CD14-positive monocyte (primary cell): ENCODE measurements around the gene HPCAL4. TPM values are rescaled to one million over a fixed set of nuclear protein-coding genes. Genes with fewer than 3 reads are reported as not detected.

Experiments used
- DNase-seq, 3 donors: peaks; one replicate each; pipeline ENCODE4 v3.0.0-alpha.2; 2011 to 2022
- H2AFZ ChIP-seq: 2 replicates; pipeline ENCODE4 v1.6.0; 2012; ENCODE audit warnings: mild to moderate bottlenecking, low read depth, low read length, inconsistent platforms; ENCODE audit not compliant: insufficient read depth, poor library complexity, severe bottlenecking
- H3K27ac ChIP-seq, 2 donors: 1 replicate in 1 of 2; 2 replicates in 1 of 2; pipeline ENCODE4 v1.5.1; 2012 to 2013; ENCODE audit warnings: low read length in 2 of 2, control low read depth in 1 of 2, inconsistent platforms in 1 of 2, low read depth in 1 of 2, mild to moderate bottlenecking in 1 of 2
- H3K27me3 ChIP-seq, 2 donors: one replicate each; pipeline versions ENCODE4 v1.6.0 to v1.6.1; 2011 to 2013; ENCODE audit warnings: low read length in 2 of 2; ENCODE audit not compliant: control insufficient read depth in 2 of 2, insufficient read depth in 2 of 2
- H3K36me3 ChIP-seq, 2 donors: replicated peaks in 1 of 2; 1 replicate in 1 of 2; 2 replicates in 1 of 2; pipeline versions ENCODE4 v1.5.1 to v1.6.1; 2012 to 2013; ENCODE audit warnings: low read length in 2 of 2, control low read depth in 1 of 2, inconsistent platforms in 1 of 2, mild to moderate bottlenecking in 1 of 2; ENCODE audit not compliant: insufficient read depth in 2 of 2, control insufficient read depth in 1 of 2
- H3K4me1 ChIP-seq, 2 donors: 1 replicate in 1 of 2; 2 replicates in 1 of 2; pipeline versions ENCODE4 v1.5.1 to v1.6.1; 2012 to 2013; ENCODE audit warnings: low read length in 2 of 2, control low read depth in 1 of 2, inconsistent platforms in 1 of 2, mild to moderate bottlenecking in 1 of 2, moderate library complexity in 1 of 2; ENCODE audit not compliant: insufficient read depth in 2 of 2, control insufficient read depth in 1 of 2
- H3K4me2 ChIP-seq: replicated peaks from 2 replicates; pipeline ENCODE3; 2012; ENCODE audit warnings: low read length, moderate library complexity, mild to moderate bottlenecking; ENCODE audit not compliant: poor library complexity, severe bottlenecking; ENCODE audit errors: extremely low read depth
- H3K4me3 ChIP-seq, 3 experiments: fragments of 200-600 bp in 1 of 3; sonication (generic) in 1 of 3; replicated peaks in 1 of 3; 1 replicate in 2 of 3; 2 replicates in 1 of 3; pipeline ENCODE4 v1.5.1; 2011 to 2013; ENCODE audit warnings: low read length in 3 of 3, mild to moderate bottlenecking in 3 of 3, control low read depth in 2 of 3, low read depth in 2 of 3, inconsistent platforms in 1 of 3, moderate library complexity in 1 of 3
- H3K79me2 ChIP-seq: 2 replicates; pipeline ENCODE4 v1.6.0; 2012; ENCODE audit warnings: mild to moderate bottlenecking, control low read depth, inconsistent platforms, low read length, moderate library complexity; ENCODE audit not compliant: insufficient read depth
- H3K9ac ChIP-seq: 2 replicates; pipeline ENCODE4 v1.6.0; 2017; ENCODE audit warnings: low read length, mild to moderate bottlenecking; ENCODE audit not compliant: insufficient read depth, poor library complexity, severe bottlenecking
- H3K9me3 ChIP-seq, 2 donors: replicated peaks in 1 of 2; 1 replicate in 1 of 2; 2 replicates in 1 of 2; pipeline versions ENCODE4 v1.5.1 to v1.6.1; 2012 to 2013; ENCODE audit warnings: low read length in 2 of 2, control low read depth in 1 of 2; ENCODE audit not compliant: control insufficient read depth in 1 of 2, insufficient read depth in 1 of 2
- H4K20me1 ChIP-seq: 2 replicates; pipeline ENCODE4 v1.6.0; 2012; ENCODE audit warnings: mild to moderate bottlenecking, low read length, control low read depth, moderate library complexity; ENCODE audit not compliant: insufficient read depth
- H3K27ac Mint-ChIP-seq, 7 donors: one replicate each; pipeline ENCODE4 v1.8.0; 2020; ENCODE audit warnings: mild to moderate bottlenecking in 7 of 7, mixed read lengths in 7 of 7, moderate library complexity in 6 of 7, inconsistent platforms in 2 of 7
- H3K27me3 Mint-ChIP-seq, 3 donors: one replicate each; pipeline ENCODE4 v1.8.0; 2021 to 2022; ENCODE audit warnings: low read depth in 3 of 3, mild to moderate bottlenecking in 3 of 3, mixed read lengths in 3 of 3, moderate library complexity in 3 of 3, inconsistent platforms in 1 of 3
- H3K36me3 Mint-ChIP-seq, 2 donors: one replicate each; pipeline ENCODE4 v1.8.0; 2020; ENCODE audit warnings: mixed read lengths in 2 of 2, inconsistent platforms in 1 of 2, mild to moderate bottlenecking in 1 of 2
- H3K4me1 Mint-ChIP-seq: one replicate; pipeline ENCODE4 v1.8.0; 2020; ENCODE audit warnings: mild to moderate bottlenecking, mixed read lengths
- H3K4me3 Mint-ChIP-seq, 2 donors: one replicate each; pipeline ENCODE4 v1.8.0; 2020; ENCODE audit warnings: mild to moderate bottlenecking in 2 of 2, mixed read lengths in 2 of 2, moderate library complexity in 1 of 2
- H3K9me3 Mint-ChIP-seq, 7 donors: one replicate each; pipeline ENCODE4 v1.8.0; 2020 to 2022; ENCODE audit warnings: mixed read lengths in 7 of 7, mild to moderate bottlenecking in 6 of 7, moderate library complexity in 6 of 7, inconsistent platforms in 2 of 7
- WGBS: methylation state at CpG from one replicate; pipeline ENCODE4 v1.1.5; 2013; ENCODE audit warnings: missing lambda C conversion rate; ENCODE audit not compliant: insufficient coverage; 5-methylcytosine and 5-hydroxymethylcytosine counted together
- intact Hi-C, 2 donors: fragments of 100-400 bp; cut with micrococcal nuclease; formaldehyde crosslinking; loops; one replicate each; pipeline versions ENCODE4 v1.15.0 to v1.15.1; 2023
- polyA plus RNA-seq, 3 donors: library from polyadenylated mRNA; depleted of rRNA in 1 of 3; unstranded in 2 of 3; stranded (reverse) in 1 of 3; fragments of 300-500 nt in 2 of 3; fragments of >200 nt in 1 of 3; fragmentation: Illumina TruSeq in 2 of 3; gene quantifications; 1 replicate in 2 of 3; 2 replicates in 1 of 3; pipeline ENCODE4 v1.2.3, GENCODE V29; 2012 to 2021
- TF ChIP-seq, protein P1 (sequence below): fragments of 200-600 bp; IDR thresholded peaks from one replicate; pipeline ENCODE4 v1.8.0; 2022; ENCODE audit warnings: antibody characterized with exemption, mild to moderate bottlenecking

The HPCAL4 gene
- polyA plus RNA-seq, 3 donors, result 0.03 to 0.05 TPM; not detected in 1

DNA sequence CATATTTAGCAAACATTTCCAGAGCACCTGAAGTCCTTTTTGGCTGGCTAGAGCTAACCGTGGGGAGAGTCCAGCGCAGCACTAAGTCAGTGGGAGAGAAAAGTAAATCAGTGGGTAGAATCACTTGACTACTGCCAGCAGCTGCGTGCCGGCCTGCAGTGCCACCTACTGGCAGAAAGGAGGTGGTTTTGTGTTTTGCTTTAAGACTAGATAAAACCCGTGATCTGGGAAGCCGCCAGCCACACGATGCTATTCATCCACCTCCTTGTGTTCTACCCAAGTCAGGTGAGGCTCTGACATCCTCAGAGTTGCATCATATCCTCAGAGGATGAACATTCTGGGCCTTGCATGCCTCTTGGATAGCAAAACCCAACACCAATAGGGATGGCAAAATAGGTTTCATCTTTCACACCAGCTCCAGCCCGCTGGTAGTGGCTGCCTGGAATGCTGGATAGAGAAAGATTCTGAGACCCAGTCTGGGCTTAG, 37.6 kb downstream of the HPCAL4 start:
- TF ChIP-seq, protein P1, sequence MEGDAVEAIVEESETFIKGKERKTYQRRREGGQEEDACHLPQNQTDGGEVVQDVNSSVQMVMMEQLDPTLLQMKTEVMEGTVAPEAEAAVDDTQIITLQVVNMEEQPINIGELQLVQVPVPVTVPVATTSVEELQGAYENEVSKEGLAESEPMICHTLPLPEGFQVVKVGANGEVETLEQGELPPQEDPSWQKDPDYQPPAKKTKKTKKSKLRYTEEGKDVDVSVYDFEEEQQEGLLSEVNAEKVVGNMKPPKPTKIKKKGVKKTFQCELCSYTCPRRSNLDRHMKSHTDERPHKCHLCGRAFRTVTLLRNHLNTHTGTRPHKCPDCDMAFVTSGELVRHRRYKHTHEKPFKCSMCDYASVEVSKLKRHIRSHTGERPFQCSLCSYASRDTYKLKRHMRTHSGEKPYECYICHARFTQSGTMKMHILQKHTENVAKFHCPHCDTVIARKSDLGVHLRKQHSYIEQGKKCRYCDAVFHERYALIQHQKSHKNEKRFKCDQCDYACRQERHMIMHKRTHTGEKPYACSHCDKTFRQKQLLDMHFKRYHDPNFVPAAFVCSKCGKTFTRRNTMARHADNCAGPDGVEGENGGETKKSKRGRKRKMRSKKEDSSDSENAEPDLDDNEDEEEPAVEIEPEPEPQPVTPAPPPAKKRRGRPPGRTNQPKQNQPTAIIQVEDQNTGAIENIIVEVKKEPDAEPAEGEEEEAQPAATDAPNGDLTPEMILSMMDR, result peak; percentile 91
- Histone ChIP-seq H3K9ac (no peak overlapping the region), H4K20me1 (no peaks in the 10 kb centered on the region), H3K27ac (no peak overlapping the region), H2AFZ (peak overlapping the region; percentile 22), H3K4me2 (no peak overlapping the region), H3K27me3 (no peaks in the 10 kb centered on the region), H3K79me2 (no peaks in the 10 kb centered on the region), H3K4me3 (no peak overlapping the region), H3K4me1 (peaks cover 6 to 9% of the 10 kb centered on the region in 2 donors), H3K9me3 (no peaks in the 10 kb centered on the region), H3K36me3 (no peaks in the 10 kb centered on the region)
- no peak overlapping the region for H3K27ac Mint-ChIP-seq
- H3K36me3 Mint-ChIP-seq, result no peaks in the 10 kb centered on the region
- H3K4me3 Mint-ChIP-seq, result peak overlapping the region in 1 of 2 donors; percentile 42
- peak; percentile 54 to 62 (median 59) for DNase-seq
- 8% methylated on average over 6 of the region's 8 CpGs for WGBS
- H3K9me3 Mint-ChIP-seq, result no peaks in the 10 kb centered on the region
- intact Hi-C loops, result loop anchor here (2.0 to 5.0 kb wide), 3 partner anchors 41 to 71 kb away; no protein-coding TSS in a partner anchor
- H3K4me1 Mint-ChIP-seq, result peaks cover 14% of the 10 kb centered on the region
- H3K27me3 Mint-ChIP-seq, result peaks cover 0 to 10% (median 4%) of the 10 kb centered on the region in 3 donors

- no peaks in the 10 kb centered on the region for H3K9me3 Mint-ChIP-seq
- Histone ChIP-seq H3K36me3 (no peaks in the 10 kb centered on the region), H2AFZ (no peak overlapping the region), H3K9me3 (no peaks in the 10 kb centered on the region), H3K4me1 (no peaks in the 10 kb centered on the region), H3K27ac (no peak overlapping the region), H3K9ac (no peak overlapping the region), H3K4me2 (no peak overlapping the region), H4K20me1 (no peaks in the 10 kb centered on the region), H3K79me2 (no peaks in the 10 kb centered on the region), H3K27me3 (no peaks in the 10 kb centered on the region), H3K4me3 (no peak overlapping the region)
- H3K4me1 Mint-ChIP-seq, result peaks cover 5% of the 10 kb centered on the region
- H3K27me3 Mint-ChIP-seq, result peaks cover 0 to 10% (median 4%) of the 10 kb centered on the region in 3 donors
- no peak for DNase-seq
- TF ChIP-seq, protein P1, result no peak
- no peak overlapping the region for H3K4me3 Mint-ChIP-seq
- H3K36me3 Mint-ChIP-seq, result no peaks in the 10 kb centered on the region
- intact Hi-C loops, result loop anchor here (2.0 to 5.0 kb wide), 2 partner anchors 40 to 46 kb away; no protein-coding TSS in a partner anchor
- no peak overlapping the region for H3K27ac Mint-ChIP-seq
- no CpG with 5 or more reads among the region's 2 CpGs for WGBS
Observed at GRCh38 chr1:39652554-39652953, 38.7 kb downstream of the HPCAL4 start.
